HG03354 (cell line): ENCODE measurements around the gene GAS7.

Experiments
- ATAC-seq: cut with Tn5 transposase; IDR thresholded peaks from one replicate; pipeline ENCODE4 v1.9.1; 2021; ENCODE audit warnings: mild to moderate bottlenecking; ENCODE audit not compliant: unreplicated experiment, poor library complexity, severe bottlenecking

Gene GAS7

GRCh38 chr17:9974448-9975381 lies 223.7 kb downstream of the GAS7 start:
- no peak for ATAC-seq

- ATAC-seq = no peak
These were observed 224.5 kb downstream of the GAS7 start for GRCh38 chr17:9973669-9974447.

- no peak for ATAC-seq
These were observed 226.4 kb downstream of the GAS7 start for GRCh38 chr17:9971991-9972390.

GRCh38 chr17:9969301-9969935 lies 229.0 kb downstream of the GAS7 start:
- ATAC-seq = no peak

GRCh38 chr17:9968881-9969280 lies 229.5 kb downstream of the GAS7 start:
- ATAC-seq = no peak

GRCh38 chr17:9968008-9968407 lies 230.4 kb downstream of the GAS7 start:
- no peak for ATAC-seq

GRCh38 chr17:9959377-9959981 lies 238.9 kb downstream of the GAS7 start:
- ATAC-seq = no peak

GRCh38 chr17:9958586-9959281 lies 239.7 kb downstream of the GAS7 start:
- ATAC-seq = no peak

- no peak for ATAC-seq
These were observed 241.2 kb downstream of the GAS7 start for GRCh38 chr17:9957244-9957643.

- no peak for ATAC-seq
These were observed 241.8 kb downstream of the GAS7 start for GRCh38 chr17:9956474-9957131.

GRCh38 chr17:9953492-9953891 lies 244.9 kb downstream of the GAS7 start:
- no peak for ATAC-seq

GRCh38 chr17:9951803-9952202 lies 246.6 kb downstream of the GAS7 start:
- ATAC-seq = no peak

- no peak for ATAC-seq
These were observed 249.5 kb downstream of the GAS7 start for GRCh38 chr17:9948928-9949327.

GRCh38 chr17:9944704-9945103 lies 253.7 kb downstream of the GAS7 start:
- no peak for ATAC-seq

GRCh38 chr17:9943343-9943742 lies 255.1 kb downstream of the GAS7 start:
- ATAC-seq = no peak

- no peak for ATAC-seq
These were observed 255.5 kb downstream of the GAS7 start for GRCh38 chr17:9942885-9943284.

- no peak for ATAC-seq
These were observed 257.1 kb downstream of the GAS7 start for GRCh38 chr17:9941305-9941704.

- no peak for ATAC-seq
These were observed 257.6 kb downstream of the GAS7 start for GRCh38 chr17:9940841-9941240.

GRCh38 chr17:9938764-9939163 lies 259.6 kb downstream of the GAS7 start:
- no peak for ATAC-seq
